HG02943 (cell line): Measurements from ENCODE around the gene RNF212B.
A peak's percentile ranks its signal among the peaks of the same experiment; 100 is the strongest.
"Not testable (repeated sequence)": the region's sequence is repeated elsewhere in the genome, so short reads cannot be mapped to it uniquely, and the experiment has no call there.

Experiments used
- ATAC-seq: cut with Tn5 transposase; IDR thresholded peaks from one replicate; pipeline ENCODE4 v1.9.1; 2021; ENCODE audit warnings: mild to moderate bottlenecking, low read depth, moderate library complexity; ENCODE audit not compliant: unreplicated experiment

RNF212B gene

DNA sequence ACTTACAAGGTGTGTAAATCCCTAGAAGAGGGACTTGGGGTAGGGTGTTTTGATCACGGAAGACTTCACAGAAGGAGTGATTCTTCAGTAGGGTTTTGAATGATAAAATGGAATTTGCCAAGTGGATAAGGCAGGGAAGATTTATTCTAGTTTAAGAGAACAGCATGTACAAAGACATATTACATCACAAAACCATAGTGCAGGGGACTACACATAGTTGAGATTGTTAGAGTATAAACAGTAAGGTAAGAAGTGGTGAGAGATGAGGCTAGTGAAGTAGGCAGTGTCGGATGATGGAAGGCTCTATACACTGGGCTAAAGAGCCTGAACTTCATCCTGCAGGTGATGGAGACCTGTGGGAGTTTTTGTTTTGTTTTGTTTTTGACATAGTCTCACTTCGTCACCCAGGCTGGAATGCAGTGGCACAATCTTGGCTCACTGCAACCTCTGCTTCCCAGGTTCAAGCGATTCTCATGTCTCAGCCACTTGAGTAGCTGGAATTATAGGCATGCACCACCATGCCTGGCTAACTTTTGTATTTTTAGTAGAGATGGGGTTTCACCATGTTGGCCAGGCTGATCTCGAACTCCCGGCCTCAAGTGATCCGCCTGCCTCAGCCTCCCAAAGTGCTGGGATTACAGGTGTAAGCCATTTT lies 3.5 kb downstream of the RNF212B start:
- not testable (repeated sequence) for ATAC-seq

- ATAC-seq = no peak
Measured at GRCh38 chr14:23242076-23242475, 4.3 kb downstream of the RNF212B start.

DNA sequence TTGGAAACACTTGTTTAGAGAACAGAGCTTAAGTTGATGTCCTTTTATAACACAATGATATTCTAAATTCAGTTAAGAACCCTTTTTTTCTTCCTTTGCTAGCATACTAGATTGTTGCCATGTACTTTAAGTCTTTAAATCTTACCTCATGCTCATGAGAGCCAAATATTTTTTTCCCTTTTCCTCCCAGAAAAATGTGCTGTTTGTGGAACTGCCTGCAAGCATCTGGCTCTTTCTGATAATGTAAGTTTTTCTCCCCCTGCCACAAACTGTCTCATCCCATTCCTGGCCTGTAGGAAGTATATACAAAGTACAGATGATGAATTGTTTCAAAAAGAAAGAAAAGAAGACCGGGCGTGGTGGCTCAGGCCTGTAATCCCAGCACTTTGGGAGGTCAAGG lies 5.3 kb downstream of the RNF212B start:
- no peak for ATAC-seq

DNA sequence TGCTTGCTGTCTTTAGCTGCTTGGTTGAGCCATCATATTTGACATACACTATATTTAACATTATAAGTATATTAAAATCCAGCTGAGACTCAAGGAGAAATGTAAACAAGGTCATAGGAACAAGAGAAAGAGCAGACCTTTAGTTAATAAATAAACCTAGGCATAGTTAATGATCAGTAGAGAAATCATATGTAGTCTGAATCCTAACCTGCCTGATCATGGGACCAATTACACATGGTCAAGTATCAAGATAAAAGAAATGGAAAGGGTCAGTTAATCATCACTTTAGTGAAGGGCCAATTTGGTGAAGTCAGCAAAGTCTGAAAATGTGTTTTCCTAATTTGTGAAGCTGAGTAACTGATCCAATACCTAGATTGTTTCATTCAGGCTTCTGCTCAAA lies 7.5 kb downstream of the RNF212B start:
- no peak for ATAC-seq

DNA sequence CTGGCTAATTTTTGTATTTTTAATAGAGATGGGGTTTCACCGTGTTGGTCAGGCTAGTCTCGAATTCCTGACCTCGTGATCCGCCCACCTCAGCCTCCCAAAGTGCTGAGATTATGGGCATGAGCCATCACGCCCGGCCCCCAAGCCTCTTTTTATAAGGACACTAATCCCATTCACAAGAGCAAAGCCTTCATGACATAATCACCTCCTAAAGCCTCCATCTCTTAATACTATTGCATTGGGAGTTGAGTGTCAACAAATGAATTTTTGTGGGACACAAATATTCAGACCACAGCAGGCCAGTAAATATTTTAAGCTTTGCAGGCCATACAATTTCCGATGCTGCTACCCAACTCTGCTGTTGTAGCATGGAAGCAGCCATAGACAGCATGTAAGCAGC lies 10.9 kb downstream of the RNF212B start:
- ATAC-seq = no peak

- no peak for ATAC-seq
Measured at GRCh38 chr14:23249824-23250223, 12.1 kb downstream of the RNF212B start.

GRCh38 chr14:23252006-23252405 lies 14.3 kb downstream of the RNF212B start:
- ATAC-seq = no peak

GRCh38 chr14:23252420-23253333 lies 14.9 kb downstream of the RNF212B start:
- no peak for ATAC-seq

- ATAC-seq = no peak
Measured at GRCh38 chr14:23258256-23258655, 20.5 kb downstream of the RNF212B start.

DNA sequence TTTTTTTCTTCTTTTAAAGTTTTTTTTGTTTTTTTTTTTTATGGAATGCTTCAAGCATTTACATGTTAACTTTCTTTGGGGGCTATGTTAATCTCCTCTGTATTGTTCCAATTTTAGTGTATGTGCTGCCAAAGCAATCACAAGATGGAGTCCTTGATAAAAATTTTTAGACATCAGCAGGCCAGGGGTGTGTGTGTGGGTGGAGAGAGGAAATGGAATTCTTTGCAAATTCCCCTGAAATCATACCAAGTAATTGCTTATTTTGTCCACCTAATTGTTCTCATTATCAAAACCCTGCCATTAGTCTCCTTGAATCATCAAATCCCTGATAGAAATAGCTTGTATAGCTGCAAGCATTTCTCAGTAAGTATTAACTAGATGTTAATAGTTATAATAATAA lies 21.7 kb downstream of the RNF212B start:
- ATAC-seq = no peak

DNA sequence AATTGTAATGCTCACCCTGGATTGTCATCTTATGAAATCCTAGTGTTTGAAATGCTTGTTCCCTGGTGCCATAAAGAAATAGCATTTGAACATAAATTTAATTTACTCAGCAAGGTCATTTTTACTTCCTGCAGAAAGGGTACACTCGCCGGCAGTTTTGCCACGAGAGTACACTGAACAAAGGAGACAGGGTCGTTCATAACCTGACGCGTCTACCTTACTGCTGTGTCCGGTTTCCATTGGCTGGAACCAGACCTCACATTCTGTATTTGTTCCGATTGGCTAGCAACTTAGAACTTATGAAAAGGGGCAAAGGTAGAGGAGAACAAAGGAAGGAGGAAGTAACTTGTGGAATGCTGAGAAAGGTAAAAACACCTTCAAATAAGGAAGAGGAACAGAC lies 23.1 kb downstream of the RNF212B start:
- not testable (repeated sequence) for ATAC-seq

DNA sequence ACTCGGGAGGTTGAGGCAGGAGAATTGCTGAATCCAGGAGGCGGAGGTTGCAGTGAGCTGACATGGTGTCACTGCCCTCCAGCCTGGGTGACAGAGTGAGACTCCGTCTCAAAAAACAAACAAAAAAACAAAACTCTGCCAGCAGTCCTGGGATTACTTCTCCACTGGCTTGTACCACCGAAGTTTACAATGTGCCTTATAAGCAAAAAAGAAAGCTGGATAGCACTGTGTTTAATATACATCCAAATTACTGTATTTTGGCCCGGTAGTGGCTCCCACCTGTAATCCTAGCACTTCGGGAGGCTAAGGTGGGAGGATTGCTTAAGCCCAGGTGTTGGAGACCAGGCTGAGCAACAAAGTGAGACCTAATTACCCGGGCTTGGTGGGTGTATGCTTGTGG lies 31.5 kb downstream of the RNF212B start:
- no peak for ATAC-seq

DNA sequence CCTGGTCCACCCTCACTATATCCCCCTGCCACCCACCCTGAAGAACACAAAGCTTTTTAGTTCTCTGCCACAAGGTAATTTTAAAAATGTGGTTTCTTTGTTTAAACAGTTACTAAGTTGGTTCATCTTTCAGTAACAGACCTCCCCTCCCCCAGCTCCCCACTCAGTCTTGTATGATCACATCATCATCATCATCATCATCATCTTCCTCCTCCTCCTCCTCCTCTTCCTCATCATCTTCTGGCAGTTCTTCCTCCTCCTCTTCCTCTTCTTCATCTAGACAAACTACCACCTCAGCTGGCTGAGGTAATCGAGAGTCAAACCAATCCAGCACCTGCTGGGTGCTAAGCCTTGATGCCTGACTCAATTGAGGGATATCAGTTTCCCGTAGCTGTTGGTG lies 37.7 kb downstream of the RNF212B start:
- ATAC-seq = no peak

DNA sequence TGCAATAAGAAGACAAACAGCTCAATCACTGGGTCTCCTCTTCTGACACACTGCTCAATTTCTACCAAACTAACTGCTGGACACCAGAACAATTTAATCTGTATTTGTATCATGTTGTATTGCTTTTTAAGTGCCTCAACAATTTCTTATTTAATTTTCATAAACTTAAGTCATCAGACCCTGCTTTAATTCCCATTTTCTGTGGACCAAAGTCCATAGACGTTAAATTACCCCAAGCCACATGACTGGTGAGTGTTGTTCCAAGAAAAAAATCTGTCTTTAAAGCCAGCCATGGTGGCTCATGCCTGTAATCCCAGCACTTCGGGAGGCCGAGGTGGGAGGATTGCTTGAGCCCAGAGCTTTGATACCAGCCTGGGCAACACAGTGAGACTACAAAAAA lies 39.5 kb downstream of the RNF212B start:
- no peak for ATAC-seq

DNA sequence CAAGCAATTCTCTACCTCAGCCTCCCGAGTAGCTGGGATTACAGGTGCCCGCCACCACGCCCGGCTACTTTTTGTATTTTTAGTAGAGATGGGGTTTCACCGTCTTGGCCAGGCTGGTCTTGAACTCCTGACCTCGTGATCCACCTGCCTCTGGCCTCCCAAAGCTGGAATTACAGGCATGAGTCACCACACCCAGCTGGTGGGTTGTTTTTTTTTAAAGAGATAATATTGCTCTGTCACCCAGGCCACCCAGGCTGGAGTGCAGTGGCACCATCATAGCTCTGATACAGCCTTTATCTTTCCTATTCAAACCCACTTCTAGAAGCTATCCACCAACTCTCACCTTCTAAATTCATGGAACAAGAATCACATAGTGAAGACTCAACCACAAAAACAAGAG lies 40.2 kb downstream of the RNF212B start:
- ATAC-seq = not testable (repeated sequence)

DNA sequence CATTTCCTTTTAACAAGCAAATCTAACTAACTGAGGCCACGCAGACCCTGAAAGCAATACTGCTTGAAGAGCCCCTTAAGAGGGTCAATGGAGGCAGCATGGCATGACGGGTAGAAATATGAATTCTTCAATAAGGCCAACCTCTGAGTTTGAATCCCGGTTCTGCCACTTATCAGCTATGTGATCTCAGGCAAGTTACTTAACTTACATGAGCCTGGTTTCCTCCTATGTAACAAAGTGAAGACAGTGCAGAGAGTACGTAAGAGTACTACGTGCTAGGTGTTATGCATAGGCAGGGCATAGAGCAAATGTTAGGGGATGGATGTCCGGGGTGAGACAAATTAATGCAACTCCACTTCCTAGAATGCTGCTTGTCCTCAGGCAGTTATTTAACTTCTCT lies 43.5 kb downstream of the RNF212B start:
- ATAC-seq = no peak

DNA sequence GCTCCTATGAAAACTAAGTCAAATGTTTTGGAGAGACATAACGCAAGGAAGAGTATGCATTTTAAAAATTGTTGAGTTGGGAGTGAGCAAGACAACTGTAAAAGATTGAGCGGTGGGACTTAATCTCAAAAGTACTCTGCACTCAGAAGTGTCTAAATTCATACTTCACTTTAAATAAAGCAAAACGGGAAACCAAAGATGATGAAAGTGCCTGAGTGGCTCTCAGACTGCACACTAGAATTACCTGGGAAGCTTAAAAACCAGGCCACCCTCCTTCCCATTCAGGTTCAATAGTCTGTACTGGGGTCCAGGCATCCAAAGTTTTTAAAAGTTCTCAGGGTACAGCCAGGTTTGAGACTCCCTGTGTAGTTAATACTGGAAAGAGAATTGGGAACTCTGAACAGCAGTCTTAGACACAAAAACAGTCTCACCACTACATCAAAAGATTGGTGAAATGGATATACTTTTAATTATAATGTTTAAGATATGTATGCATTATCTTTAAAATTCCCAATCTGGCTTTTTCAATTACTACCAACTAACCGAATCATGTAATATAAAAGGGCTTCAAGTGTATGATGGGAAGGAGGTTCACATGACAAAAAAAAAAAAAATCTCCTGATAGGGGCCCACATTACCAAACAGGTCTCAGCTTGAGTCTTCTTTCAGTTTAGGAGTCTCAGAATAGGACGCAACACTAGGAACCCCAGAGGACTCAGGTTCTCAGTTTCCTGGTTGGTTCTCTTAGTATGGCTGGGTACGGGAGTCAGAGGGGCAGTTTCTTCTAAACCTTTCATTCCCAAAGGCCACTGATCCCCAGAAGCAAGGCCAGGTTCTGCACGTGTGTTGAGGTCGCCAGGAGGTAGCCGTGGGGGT lies 47.2 kb downstream of the RNF212B start:
- no peak for ATAC-seq

GRCh38 chr14:23285530-23286019 lies 47.8 kb downstream of the RNF212B start:
- ATAC-seq = peak; percentile 24

GRCh38 chr14:23286020-23286901 lies 48.5 kb downstream of the RNF212B start, which contains the start of gene HOMEZ:
Gene HOMEZ (minus strand): TSS chr14:23286132. CDS start chr14:23285952, 180 bp downstream.
- peak; percentile 99 for ATAC-seq
